ENCODE results near the gene CCRL2. TPM values are rescaled to one million over a fixed set of nuclear protein-coding genes. Genes with fewer than 3 reads are reported as not detected.

Gene CCRL2
- total RNA-seq: 2.3 and 2.6 TPM in 2 replicates
- 2.8 TPM for total RNA-seq (2013)
- polyA plus RNA-seq: 2.8 and 3.3 TPM in 2 replicates
- polyA minus RNA-seq: 3.1 and 3.8 TPM in 2 replicates

- WGBS (ENCODE audit: insufficient coverage): 32% methylated on average over 17 of the region's 20 CpGs
- intact Hi-C loops (cut with micrococcal nuclease): no loop called here
- Histone ChIP-seq H3K36me3 (replicated peaks in 1 of 2; ENCODE audit: control extremely low read depth in 1 of 2, control insufficient read depth in 1 of 2, extremely low read depth in 1 of 2, insufficient read depth in 2 of 2, low read length in 1 of 2) (no peaks in the 10 kb centered on the region), H3K27me3 (replicated peaks in 1 of 4; ENCODE audit: control extremely low read depth in 1 of 4, control insufficient read depth in 3 of 4, insufficient read depth in 4 of 4, low read length in 3 of 4) (no peaks in the 10 kb centered on the region), H3K4me3 (ENCODE audit: control extremely low read depth in 1 of 5, extremely low read depth in 1 of 5, insufficient read depth in 1 of 5, low read depth in 2 of 5, low read length in 4 of 5) (peak within 1 kb of the TSS in 4 of 5 experiments; percentile 30 to 74 (median 51)), H2AFZ (ENCODE audit: insufficient read depth, low read depth, low read length, poor library complexity, severe bottlenecking) (peak within 1 kb of the TSS; percentile 77), H3K9me3 (ENCODE audit: control extremely low read depth in 1 of 3, control insufficient read depth in 2 of 3, insufficient read depth in 1 of 3, low read length in 2 of 3) (peaks cover 0 to 5% (median 0%) of the 10 kb centered on the region in 3 donors), H3K79me2 (ENCODE audit: control insufficient read depth, insufficient read depth, low read length) (no peaks in the 10 kb centered on the region), H3K9ac (ENCODE audit: low read length) (peak within 1 kb of the TSS; percentile 65), H3K4me1 (ENCODE audit: control insufficient read depth in 2 of 2, insufficient read depth in 2 of 2, low read length in 2 of 2) (peaks cover 27 to 30% of the 10 kb centered on the region in 2 donors), H3K27ac (ENCODE audit: low read length in 2 of 2) (peak within 1 kb of the TSS; percentile 34 to 56), H3K4me2 (replicated peaks; ENCODE audit: low read depth, low read length, poor library complexity, severe bottlenecking) (peak within 1 kb of the TSS; percentile 89), H4K20me1 (ENCODE audit: control insufficient read depth, insufficient read depth, low read length, poor library complexity, severe bottlenecking) (no peaks in the 10 kb centered on the region)
- ChIA-PET CTCF (interaction anchor here (0.9 to 1.5 kb wide), 3 partner anchors 24 to 82 kb away, joined by 3 to 7 read pairs (median 4); no protein-coding TSS in a partner anchor), POLR2A (interaction anchor here (2.1 kb wide), 1 partner anchor 24 kb away, joined by 7 read pairs; no protein-coding TSS in a partner anchor)
- peak within 1 kb of the TSS; percentile 83 for H3K27ac Mint-ChIP-seq
- peaks cover 3% of the 10 kb centered on the region for H3K9me3 Mint-ChIP-seq (ENCODE audit: insufficient read depth)
- TF ChIP-seq CTCF (IDR thresholded peaks at IDR 0.05) (no peak), EZH2 (IDR thresholded peaks at IDR 0.05; ENCODE audit: borderline replicate concordance, insufficient read depth, low read depth, low read length, poor library complexity, severe bottlenecking) (no peak)
- ATAC-seq (ENCODE audit: low read depth) (peak; percentile 78), DNase-seq (peak; percentile 73)
- H3K4me1 Mint-ChIP-seq: peaks cover 35% of the 10 kb centered on the region
- no peaks in the 10 kb centered on the region for H3K27me3 Mint-ChIP-seq
- peak within 1 kb of the TSS; percentile 85 for H3K4me3 Mint-ChIP-seq
Measured at GRCh38 chr3:46406788-46407611, at the start of gene CCRL2, which contains the start of gene CCR5AS. CCRL2 (plus strand) TSS chr3:46407259; CDS start chr3:46408080, 821 bp downstream. CCR5AS (minus strand) TSS chr3:46407066.

- Mint-ChIP-seq H3K4me3 (no peak overlapping the region), H3K27ac (no peak overlapping the region), H3K27me3 (no peaks in the 10 kb centered on the region), H3K9me3 (ENCODE audit: insufficient read depth) (no peaks in the 10 kb centered on the region), H3K4me1 (peaks cover 67% of the 10 kb centered on the region)
- no peak overlapping the region for H3K4me2 ChIP-seq (replicated peaks; ENCODE audit: low read depth, low read length, poor library complexity, severe bottlenecking)
- DNase-seq (no peak), ATAC-seq (ENCODE audit: low read depth) (no peak)
- TF ChIP-seq CTCF (IDR thresholded peaks at IDR 0.05): no peak
- no peak for TF ChIP-seq EZH2 (IDR thresholded peaks at IDR 0.05; ENCODE audit: borderline replicate concordance, insufficient read depth, low read depth, low read length, poor library complexity, severe bottlenecking)
- H3K36me3 ChIP-seq (replicated peaks in 1 of 2; ENCODE audit: control extremely low read depth in 1 of 2, control insufficient read depth in 1 of 2, extremely low read depth in 1 of 2, insufficient read depth in 2 of 2, low read length in 1 of 2): no peaks in the 10 kb centered on the region
- ChIA-PET CTCF (interaction anchor here (0.6 to 0.9 kb wide), 2 partner anchors 10 to 19 kb away, joined by 3 to 4 read pairs; no protein-coding TSS in a partner anchor), POLR2A (no interaction called here)
- no peak overlapping the region for H3K27ac ChIP-seq (ENCODE audit: low read length in 2 of 2)
- WGBS (ENCODE audit: insufficient coverage): 100% methylated on average over 3 of the region's 6 CpGs
- H3K4me1 ChIP-seq (ENCODE audit: control insufficient read depth in 2 of 2, insufficient read depth in 2 of 2, low read length in 2 of 2): peaks cover 31 to 50% of the 10 kb centered on the region in 2 donors
- H2AFZ ChIP-seq (ENCODE audit: insufficient read depth, low read depth, low read length, poor library complexity, severe bottlenecking): no peak overlapping the region
- H3K79me2 ChIP-seq (ENCODE audit: control insufficient read depth, insufficient read depth, low read length): no peaks in the 10 kb centered on the region
- intact Hi-C loops (cut with micrococcal nuclease): no loop called here
- no peaks in the 10 kb centered on the region for H3K27me3 ChIP-seq (replicated peaks in 1 of 4; ENCODE audit: control extremely low read depth in 1 of 4, control insufficient read depth in 3 of 4, insufficient read depth in 4 of 4, low read length in 3 of 4)
- H3K9me3 ChIP-seq (ENCODE audit: control extremely low read depth in 1 of 3, control insufficient read depth in 2 of 3, insufficient read depth in 1 of 3, low read length in 2 of 3): no peaks in the 10 kb centered on the region
- H3K4me3 ChIP-seq (ENCODE audit: control extremely low read depth in 1 of 5, extremely low read depth in 1 of 5, insufficient read depth in 1 of 5, low read depth in 2 of 5, low read length in 4 of 5): no peak overlapping the region
- no peaks in the 10 kb centered on the region for H4K20me1 ChIP-seq (ENCODE audit: control insufficient read depth, insufficient read depth, low read length, poor library complexity, severe bottlenecking)
- H3K9ac ChIP-seq (ENCODE audit: low read length): no peak overlapping the region
Measured at GRCh38 chr3:46358466-46358865, 48.6 kb upstream of the CCRL2 start.

Measured in B cell (primary cell).